H9 (cell line): ENCODE data around the gene JARID2. TPM values are rescaled to one million over a fixed set of nuclear protein-coding genes. Genes with fewer than 3 reads are reported as not detected.
A peak's percentile ranks its signal among the peaks of the same experiment; 100 is the strongest.

Experiments used
- DNase-seq: peaks from one replicate; pipeline ENCODE4 v3.0.0-alpha.2; 2017
- H2AFZ ChIP-seq: one replicate; pipeline ENCODE4 v1.6.1; 2013; ENCODE audit warnings: mild to moderate bottlenecking, low read length, control low read depth, moderate library complexity
- H2AK5ac ChIP-seq: 2 replicates; pipeline ENCODE4 v1.6.1; 2013; ENCODE audit warnings: low read length, control low read depth, mixed read lengths; ENCODE audit not compliant: insufficient read length
- H2BK120ac ChIP-seq: one replicate; pipeline ENCODE4 v1.6.1; 2013; ENCODE audit warnings: low read depth, mild to moderate bottlenecking, low read length, control low read depth, inconsistent platforms; ENCODE audit not compliant: poor library complexity, severe bottlenecking
- H2BK12ac ChIP-seq: 2 replicates; pipeline ENCODE4 v1.6.1; 2013; ENCODE audit warnings: low read length, control low read depth, mixed read lengths, low read depth; ENCODE audit not compliant: insufficient read length
- H2BK15ac ChIP-seq: 2 replicates; pipeline ENCODE4 v1.6.1; 2013; ENCODE audit warnings: low read depth, low read length, control low read depth
- H2BK20ac ChIP-seq: one replicate; pipeline ENCODE4 v1.6.1; 2013; ENCODE audit warnings: low read depth, mild to moderate bottlenecking, low read length, control low read depth, inconsistent platforms; ENCODE audit not compliant: poor library complexity, severe bottlenecking
- H2BK5ac ChIP-seq: 2 replicates; pipeline ENCODE4 v1.6.1; 2013; ENCODE audit warnings: low read length, control low read depth, mixed read lengths; ENCODE audit not compliant: insufficient read length
- H3K14ac ChIP-seq: 2 replicates; pipeline ENCODE4 v1.6.1; 2013; ENCODE audit warnings: low read length, control low read depth; ENCODE audit not compliant: insufficient read depth
- H3K18ac ChIP-seq: 2 replicates; pipeline ENCODE4 v1.6.1; 2013; ENCODE audit warnings: low read depth, mild to moderate bottlenecking, mixed read lengths, low read length, control low read depth; ENCODE audit not compliant: insufficient read length
- H3K23ac ChIP-seq: 2 replicates; pipeline ENCODE4 v1.6.1; 2013; ENCODE audit warnings: low read length, control low read depth, mixed read lengths, low read depth; ENCODE audit not compliant: insufficient read length
- H3K23me2 ChIP-seq: 2 replicates; pipeline ENCODE4 v1.6.1; 2013; ENCODE audit warnings: low read depth, mild to moderate bottlenecking, mixed read lengths, low read length, control low read depth; ENCODE audit not compliant: insufficient read length, poor library complexity, severe bottlenecking
- H3K27ac ChIP-seq: 2 replicates; pipeline ENCODE4 v1.5.1; 2013; ENCODE audit warnings: low read length, control low read depth, mixed read lengths, low read depth; ENCODE audit not compliant: insufficient read length
- H3K27me3 ChIP-seq: 2 replicates; pipeline ENCODE4 v1.6.1; 2013; ENCODE audit warnings: low read length, control low read depth, inconsistent platforms; ENCODE audit not compliant: insufficient read depth
- H3K4ac ChIP-seq: 2 replicates; pipeline ENCODE4 v1.6.1; 2013; ENCODE audit warnings: low read depth, mild to moderate bottlenecking, control low read depth, inconsistent platforms, low read length, moderate library complexity
- H3K4me1 ChIP-seq: 2 replicates; pipeline ENCODE4 v1.6.1; 2013; ENCODE audit warnings: low read length, control low read depth, inconsistent platforms; ENCODE audit not compliant: insufficient read depth
- H3K4me2 ChIP-seq: 2 replicates; pipeline ENCODE4 v1.6.1; 2013; ENCODE audit warnings: low read length, control low read depth, mixed read lengths; ENCODE audit not compliant: insufficient read length, insufficient read depth
- H3K56ac ChIP-seq: 2 replicates; pipeline ENCODE4 v1.6.1; 2013; ENCODE audit warnings: low read depth, mild to moderate bottlenecking, mixed read lengths, low read length, control low read depth; ENCODE audit not compliant: insufficient read length
- H3K79me1 ChIP-seq: 2 replicates; pipeline ENCODE4 v1.6.1; 2013; ENCODE audit warnings: low read depth, mild to moderate bottlenecking, moderate library complexity, low read length, control low read depth, inconsistent platforms; ENCODE audit not compliant: insufficient read depth, poor library complexity, severe bottlenecking
- H3K79me2 ChIP-seq: 2 replicates; pipeline ENCODE4 v1.6.1; 2013; ENCODE audit warnings: low read length, control low read depth, inconsistent platforms; ENCODE audit not compliant: insufficient read depth
- H3K9ac ChIP-seq: 2 replicates; pipeline ENCODE4 v1.6.1; 2013; ENCODE audit warnings: low read length, control low read depth, mixed read lengths; ENCODE audit not compliant: insufficient read length; ENCODE audit errors: extremely low read depth
- H3K9me3 ChIP-seq: one replicate; pipeline ENCODE4 v1.6.1; 2013; ENCODE audit warnings: low read depth, low read length, inconsistent platforms; ENCODE audit not compliant: control insufficient read depth
- H3T11ph ChIP-seq: one replicate; pipeline ENCODE4 v1.6.1; 2013; ENCODE audit warnings: mild to moderate bottlenecking, low read length, control low read depth, inconsistent platforms
- H4K20me1 ChIP-seq: one replicate; pipeline ENCODE4 v1.6.1; 2013; ENCODE audit not compliant: control insufficient read depth, insufficient read length, insufficient read depth
- H4K5ac ChIP-seq: 2 replicates; pipeline ENCODE4 v1.6.1; 2013; ENCODE audit warnings: low read depth, mild to moderate bottlenecking, mixed read lengths, low read length, control low read depth; ENCODE audit not compliant: insufficient read length
- H4K8ac ChIP-seq: replicated peaks from 2 replicates; pipeline ENCODE4 v1.6.1; 2013; ENCODE audit warnings: low read length, control low read depth, mixed read lengths, low read depth; ENCODE audit not compliant: insufficient read length
- H4K91ac ChIP-seq: 2 replicates; pipeline ENCODE4 v1.6.1; 2013; ENCODE audit warnings: low read depth, mild to moderate bottlenecking, moderate library complexity, mixed read lengths, low read length, control low read depth; ENCODE audit not compliant: insufficient read length
- H3K27ac Mint-ChIP-seq, 3 experiments: 2 replicates in 2 of 3; 3 replicates in 1 of 3; pipeline ENCODE4 v1.8.0; 2020 to 2021; ENCODE audit warnings: mixed read lengths in 3 of 3, mild to moderate bottlenecking in 1 of 3, moderate library complexity in 1 of 3
- H3K27me3 Mint-ChIP-seq: 2 replicates; pipeline ENCODE4 v1.8.0; 2021; ENCODE audit warnings: low read depth, mild to moderate bottlenecking, moderate library complexity, mixed read lengths
- H3K36me3 Mint-ChIP-seq, 3 experiments: 2 replicates in 2 of 3; 3 replicates in 1 of 3; pipeline ENCODE4 v1.8.0; 2020 to 2021; ENCODE audit warnings: low read depth in 3 of 3, mixed read lengths in 3 of 3; ENCODE audit not compliant: insufficient read depth in 1 of 3
- H3K4me1 Mint-ChIP-seq, 2 experiments: 2 replicates each; pipeline ENCODE4 v1.8.0; 2020; ENCODE audit warnings: mixed read lengths in 2 of 2
- H3K4me3 Mint-ChIP-seq, 2 experiments: 2 replicates in 1 of 2; 3 replicates in 1 of 2; pipeline ENCODE4 v1.8.0; 2020 to 2021; ENCODE audit warnings: mild to moderate bottlenecking in 2 of 2, mixed read lengths in 2 of 2, moderate library complexity in 1 of 2
- H3K9me3 Mint-ChIP-seq, 2 experiments: 2 replicates in 1 of 2; 3 replicates in 1 of 2; pipeline ENCODE4 v1.8.0; 2020; ENCODE audit warnings: mild to moderate bottlenecking in 2 of 2, mixed read lengths in 2 of 2, moderate library complexity in 1 of 2
- WGBS: extraction: QIAGEN DNeasy Blood & Tissue Kit; methylation state at CpG from one replicate; pipeline ENCODE4 v1.1.7; 2013; ENCODE audit warnings: missing lambda C conversion rate, low lambda C conversion rate, mixed read lengths; ENCODE audit not compliant: insufficient read length; ENCODE audit errors: extremely low coverage; 5-methylcytosine and 5-hydroxymethylcytosine counted together
- total RNA-seq: library from RNA; stranded (reverse); gene quantifications from 2 replicates; pipeline ENCODE4 v1.2.1, GENCODE V29; 2021
- TF ChIP-seq, protein P1 (sequence below): fragments of 200-600 bp; sonication (generic); conservative IDR thresholded peaks from 3 replicates; pipeline ENCODE4 v1.8.0; 2021; ENCODE audit warnings: antibody characterized with exemption, mild to moderate bottlenecking

JARID2 gene
- total RNA-seq, 1 experiment from 2014 or later = 174 TPM

DNA sequence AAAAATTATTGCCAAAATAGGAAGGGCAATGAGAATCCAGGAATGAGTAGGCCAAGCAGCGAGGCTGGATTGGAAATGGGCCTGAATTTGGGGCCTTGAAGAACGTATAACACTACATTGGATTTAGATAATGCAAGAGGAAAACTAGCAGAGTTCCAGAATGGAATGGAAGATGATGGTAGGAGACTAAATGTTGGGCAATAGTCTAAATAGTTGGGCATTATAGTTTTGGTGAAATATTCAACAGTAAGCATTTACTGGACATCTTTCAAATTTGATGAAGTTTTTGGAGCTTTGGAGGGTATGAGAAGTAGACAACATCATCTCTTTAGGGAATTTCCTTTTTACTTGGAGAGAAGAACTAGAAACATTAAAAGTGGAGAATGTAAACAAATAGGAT, 3.4 kb upstream of the JARID2 start:
- Histone ChIP-seq H3K23me2 (peaks cover 13% of the 10 kb centered on the region), H3T11ph (no peak overlapping the region), H3K9ac (no peak overlapping the region), H3K4me1 (peaks cover 6% of the 10 kb centered on the region), H2BK15ac (no peak overlapping the region), H4K5ac (no peak overlapping the region), H3K79me1 (no peaks in the 10 kb centered on the region), H3K79me2 (peaks cover 16% of the 10 kb centered on the region), H2BK120ac (no peak overlapping the region), H4K20me1 (peaks cover 3% of the 10 kb centered on the region), H4K91ac (no peak overlapping the region), H2AK5ac (no peak overlapping the region), H3K18ac (no peak overlapping the region), H4K8ac (no peak overlapping the region), H3K4me2 (no peak overlapping the region), H3K9me3 (no peaks in the 10 kb centered on the region), H2AFZ (no peak overlapping the region), H3K27ac (peak overlapping the region; percentile 83), H2BK5ac (no peak overlapping the region), H2BK20ac (no peak overlapping the region), H3K14ac (no peak overlapping the region), H3K27me3 (no peaks in the 10 kb centered on the region), H3K56ac (no peak overlapping the region), H2BK12ac (no peak overlapping the region), H3K4ac (no peak overlapping the region), H3K23ac (no peak overlapping the region)
- no peak for DNase-seq
- Mint-ChIP-seq H3K9me3 (peaks cover 4 to 10% of the 10 kb centered on the region in 2 experiments), H3K27ac (peak overlapping the region; percentile 24 to 81 (median 69); a peak in 5 of 7 replicates), H3K27me3 (no peaks in the 10 kb centered on the region), H3K4me3 (peak overlapping the region in 1 of 2 experiments; percentile 55; a peak in 2 of 5 replicates), H3K36me3 (peaks cover 15 to 17% (median 16%) of the 10 kb centered on the region in 3 experiments), H3K4me1 (peaks cover 52% of the 10 kb centered on the region in 2 experiments)
- no CpG with 5 or more reads among the region's 2 CpGs for WGBS
- TF ChIP-seq, protein P1, sequence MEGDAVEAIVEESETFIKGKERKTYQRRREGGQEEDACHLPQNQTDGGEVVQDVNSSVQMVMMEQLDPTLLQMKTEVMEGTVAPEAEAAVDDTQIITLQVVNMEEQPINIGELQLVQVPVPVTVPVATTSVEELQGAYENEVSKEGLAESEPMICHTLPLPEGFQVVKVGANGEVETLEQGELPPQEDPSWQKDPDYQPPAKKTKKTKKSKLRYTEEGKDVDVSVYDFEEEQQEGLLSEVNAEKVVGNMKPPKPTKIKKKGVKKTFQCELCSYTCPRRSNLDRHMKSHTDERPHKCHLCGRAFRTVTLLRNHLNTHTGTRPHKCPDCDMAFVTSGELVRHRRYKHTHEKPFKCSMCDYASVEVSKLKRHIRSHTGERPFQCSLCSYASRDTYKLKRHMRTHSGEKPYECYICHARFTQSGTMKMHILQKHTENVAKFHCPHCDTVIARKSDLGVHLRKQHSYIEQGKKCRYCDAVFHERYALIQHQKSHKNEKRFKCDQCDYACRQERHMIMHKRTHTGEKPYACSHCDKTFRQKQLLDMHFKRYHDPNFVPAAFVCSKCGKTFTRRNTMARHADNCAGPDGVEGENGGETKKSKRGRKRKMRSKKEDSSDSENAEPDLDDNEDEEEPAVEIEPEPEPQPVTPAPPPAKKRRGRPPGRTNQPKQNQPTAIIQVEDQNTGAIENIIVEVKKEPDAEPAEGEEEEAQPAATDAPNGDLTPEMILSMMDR = no peak
